ENCODE results near the gene POLD1.

The POLD1 gene

DNA sequence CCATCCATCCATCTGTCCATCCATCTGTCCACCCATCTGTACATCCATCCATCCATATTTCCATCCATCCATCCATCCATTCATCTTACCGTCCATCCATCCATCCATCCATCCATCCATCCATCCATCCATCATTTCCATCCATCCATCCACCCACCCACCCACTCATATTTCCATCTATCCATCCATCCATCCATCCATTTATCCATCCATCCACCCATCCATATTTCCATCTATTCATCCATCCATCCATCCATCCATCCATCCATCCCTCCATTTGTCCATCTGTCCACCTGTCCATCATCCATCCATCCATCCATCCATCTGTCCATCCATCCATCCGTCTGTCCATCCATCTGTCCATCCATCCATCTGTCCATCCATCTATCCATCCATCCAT, 71.8 kb downstream of the POLD1 start:
- H3K36me3 ChIP-seq (ENCODE audit: insufficient read depth, low read length) = no peaks in the 10 kb centered on the region
- H3K4me2 ChIP-seq (ENCODE audit: low read length) = no peak overlapping the region
- no peaks in the 10 kb centered on the region for H3K79me2 ChIP-seq (ENCODE audit: insufficient read depth, low read length)
- H3F3A ChIP-seq (ENCODE audit: insufficient read depth, low read length) = no peaks in the 10 kb centered on the region; the same call in 1 of the 2 replicates
- H2AFZ ChIP-seq (ENCODE audit: low read length) = no peak overlapping the region
- H3K9me3 ChIP-seq (ENCODE audit: low read length) = no peaks in the 10 kb centered on the region
- no peaks in the 10 kb centered on the region for H3K9me2 ChIP-seq (ENCODE audit: low read depth, low read length)
- TF ChIP-seq CTCF (IDR thresholded peaks at IDR 0.05; ENCODE audit: low read length) (no peak), EZH2 (IDR thresholded peaks at IDR 0.05; ENCODE audit: borderline replicate concordance, low read length) (no peak)
- H3K4me3 ChIP-seq (ENCODE audit: low read depth, low read length, poor library complexity, severe bottlenecking) = no peak overlapping the region
- no peak overlapping the region for H3K27ac ChIP-seq (ENCODE audit: low read depth, low read length, poor library complexity, severe bottlenecking)
- H4K20me1 ChIP-seq (ENCODE audit: insufficient read depth, low read length) = no peaks in the 10 kb centered on the region
- H3K27me3 ChIP-seq (ENCODE audit: insufficient read depth, low read length) = no peaks in the 10 kb centered on the region; the same call in 1 of the 2 replicates
- H3K9ac ChIP-seq (ENCODE audit: low read length) = no peak overlapping the region
- H3K4me1 ChIP-seq (ENCODE audit: insufficient read depth, low read length, severe bottlenecking) = peaks cover 13% of the 10 kb centered on the region

- H3K4me2 ChIP-seq (ENCODE audit: low read length) = no peak overlapping the region
- H3K9me2 ChIP-seq (ENCODE audit: low read depth, low read length) = no peaks in the 10 kb centered on the region
- H3K4me1 ChIP-seq (ENCODE audit: insufficient read depth, low read length, severe bottlenecking) = peaks cover 15% of the 10 kb centered on the region
- H3K79me2 ChIP-seq (ENCODE audit: insufficient read depth, low read length) = no peaks in the 10 kb centered on the region
- H3K9ac ChIP-seq (ENCODE audit: low read length) = no peak overlapping the region
- no peaks in the 10 kb centered on the region for H3K36me3 ChIP-seq (ENCODE audit: insufficient read depth, low read length)
- H2AFZ ChIP-seq (ENCODE audit: low read length) = no peak overlapping the region
- no peak overlapping the region for H3K27ac ChIP-seq (ENCODE audit: low read depth, low read length, poor library complexity, severe bottlenecking)
- no peaks in the 10 kb centered on the region; the same call in 1 of the 2 replicates for H3K27me3 ChIP-seq (ENCODE audit: insufficient read depth, low read length)
- no peaks in the 10 kb centered on the region for H4K20me1 ChIP-seq (ENCODE audit: insufficient read depth, low read length)
- no peaks in the 10 kb centered on the region; the same call in 1 of the 2 replicates for H3F3A ChIP-seq (ENCODE audit: insufficient read depth, low read length)
- TF ChIP-seq CTCF (IDR thresholded peaks at IDR 0.05; ENCODE audit: low read length) (no peak), EZH2 (IDR thresholded peaks at IDR 0.05; ENCODE audit: borderline replicate concordance, low read length) (no peak)
- no peak overlapping the region for H3K4me3 ChIP-seq (ENCODE audit: low read depth, low read length, poor library complexity, severe bottlenecking)
- no peaks in the 10 kb centered on the region for H3K9me3 ChIP-seq (ENCODE audit: low read length)
Observed at GRCh38 chr19:50457300-50457699, 73.2 kb downstream of the POLD1 start.

DNA sequence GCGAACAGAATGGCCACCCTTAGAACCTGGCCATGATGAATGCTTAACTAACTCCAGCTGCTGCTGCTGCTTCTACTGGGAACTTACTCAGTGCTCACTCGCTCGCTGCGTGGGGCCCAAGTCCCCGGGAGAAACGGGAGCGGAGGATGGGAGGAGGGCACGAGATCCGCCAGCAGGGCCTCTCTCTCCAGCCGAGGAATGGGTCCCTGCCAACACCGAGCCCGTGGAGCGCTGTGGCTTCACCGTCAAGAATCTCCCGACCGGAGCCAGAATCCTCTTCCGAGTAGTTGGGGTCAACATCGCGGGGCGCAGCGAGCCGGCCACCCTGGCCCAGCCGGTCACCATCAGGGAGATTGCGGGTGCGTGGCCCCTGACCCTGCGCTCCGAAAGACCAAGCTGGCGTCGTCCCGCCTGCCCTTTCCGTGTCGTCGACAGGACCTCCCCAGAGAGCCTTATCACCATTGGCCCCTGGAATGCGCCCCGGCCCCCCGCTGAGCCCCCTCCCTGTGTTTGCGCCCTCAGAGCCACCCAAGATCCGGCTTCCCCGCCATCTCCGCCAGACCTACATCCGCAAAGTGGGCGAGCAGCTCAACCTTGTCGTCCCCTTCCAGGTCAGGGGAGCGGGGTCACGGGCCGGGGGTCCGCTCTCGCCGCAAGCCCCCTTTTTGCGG, 74.4 kb downstream of the POLD1 start:
- Histone ChIP-seq H3K9me2 (ENCODE audit: low read depth, low read length) (no peaks in the 10 kb centered on the region), H3K4me3 (ENCODE audit: low read depth, low read length, poor library complexity, severe bottlenecking) (no peak overlapping the region), H2AFZ (ENCODE audit: low read length) (no peak overlapping the region)

More for the DNA sequence above, 74.4 kb downstream of the POLD1 start:
- Histone ChIP-seq H3K36me3 (ENCODE audit: insufficient read depth, low read length) (no peaks in the 10 kb centered on the region), H3K27ac (ENCODE audit: low read depth, low read length, poor library complexity, severe bottlenecking) (no peak overlapping the region), H4K20me1 (ENCODE audit: insufficient read depth, low read length) (no peaks in the 10 kb centered on the region), H3K79me2 (ENCODE audit: insufficient read depth, low read length) (no peaks in the 10 kb centered on the region), H3F3A (ENCODE audit: insufficient read depth, low read length) (no peaks in the 10 kb centered on the region; the same call in 1 of the 2 replicates), H3K9ac (ENCODE audit: low read length) (no peak overlapping the region), H3K27me3 (ENCODE audit: insufficient read depth, low read length) (no peaks in the 10 kb centered on the region; the same call in 1 of the 2 replicates), H3K4me2 (ENCODE audit: low read length) (no peak overlapping the region), H3K9me3 (ENCODE audit: low read length) (no peaks in the 10 kb centered on the region), H3K4me1 (ENCODE audit: insufficient read depth, low read length, severe bottlenecking) (peaks cover 15% of the 10 kb centered on the region)
- TF ChIP-seq CTCF (IDR thresholded peaks at IDR 0.05; ENCODE audit: low read length) (no peak), EZH2 (IDR thresholded peaks at IDR 0.05; ENCODE audit: borderline replicate concordance, low read length) (no peak)
